Measurements from ENCODE around the gene CYP4F8. TPM values are rescaled to one million over a fixed set of nuclear protein-coding genes. Genes with fewer than 3 reads are reported as not detected.

The CYP4F8 gene
- polyA plus RNA-seq, 1 experiment = not detected

DNA sequence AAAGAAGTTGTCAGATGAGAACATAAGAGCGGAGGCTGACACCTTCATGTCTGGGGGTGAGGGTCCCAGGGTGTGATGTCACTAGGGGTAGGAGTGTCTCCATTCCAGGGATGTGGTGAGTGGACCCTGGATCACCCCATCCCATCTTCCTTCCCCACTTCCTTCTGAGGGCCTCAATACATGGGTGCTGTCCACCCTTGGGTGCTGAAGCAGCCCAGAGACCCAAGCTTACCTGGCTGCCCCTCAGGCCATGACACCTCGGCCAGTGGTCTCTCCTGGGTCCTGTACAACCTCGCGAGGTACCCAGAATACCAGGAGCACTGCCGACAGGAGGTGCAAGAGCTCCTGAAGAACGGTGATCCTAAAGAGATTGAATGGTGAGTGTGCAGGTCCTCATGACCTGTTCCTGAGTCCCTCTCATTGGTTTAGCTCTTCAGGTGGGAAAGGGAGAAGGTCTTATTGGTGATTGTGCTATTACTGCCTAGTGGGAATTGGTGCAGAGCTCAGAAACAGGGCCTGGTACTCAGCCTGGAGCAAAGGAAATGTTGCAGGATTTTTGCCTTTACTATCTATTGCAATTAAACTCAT lies 37.7 kb upstream of the CYP4F8 start:
- POLR2A ChIA-PET = no interaction called here
- DNase-seq (ENCODE audit: low read depth) = no peak
- CTCF ChIA-PET = no interaction called here
- no peaks in the 10 kb centered on the region for H3K27me3 ChIP-seq (ENCODE audit: control insufficient read depth, insufficient read depth, low read length)
- no peak for TF ChIP-seq CTCF (IDR thresholded peaks at IDR 0.05; ENCODE audit: insufficient read depth, low read depth, low read length)
- no peak overlapping the region for H3K4me3 ChIP-seq (ENCODE audit: low read depth, low read length)
- H3K36me3 ChIP-seq (ENCODE audit: control insufficient read depth, insufficient read depth, low read length) = no peaks in the 10 kb centered on the region

GRCh38 chr19:15583346-15583745 lies 31.7 kb upstream of the CYP4F8 start:
- ChIA-PET CTCF (no interaction called here), POLR2A (no interaction called here)
- Histone ChIP-seq H3K27me3 (ENCODE audit: control insufficient read depth, insufficient read depth, low read length) (no peaks in the 10 kb centered on the region), H3K4me3 (ENCODE audit: low read depth, low read length) (no peak overlapping the region), H3K36me3 (ENCODE audit: control insufficient read depth, insufficient read depth, low read length) (no peaks in the 10 kb centered on the region)
- TF ChIP-seq CTCF (IDR thresholded peaks at IDR 0.05; ENCODE audit: insufficient read depth, low read depth, low read length) = no peak
- no peak for DNase-seq (ENCODE audit: low read depth)

DNA sequence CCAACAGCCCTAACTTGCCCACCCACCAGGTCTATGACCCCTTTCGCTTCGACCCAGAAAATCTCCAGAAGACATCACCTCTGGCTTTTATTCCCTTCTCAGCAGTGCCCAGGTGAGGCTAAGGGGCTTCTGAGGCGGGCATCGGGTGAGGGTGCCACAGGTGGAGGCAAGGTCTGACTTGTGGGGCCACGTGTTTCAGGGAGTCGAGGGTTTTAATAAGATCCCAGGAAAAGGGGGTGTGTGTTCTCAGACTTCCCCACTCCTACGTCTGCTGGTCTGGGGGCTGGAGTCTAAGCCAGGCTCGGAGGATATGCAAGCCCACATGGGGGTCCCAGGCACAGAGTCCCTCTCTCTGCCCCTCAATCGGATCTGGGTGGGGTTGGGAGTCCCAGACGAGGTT lies 30.9 kb upstream of the CYP4F8 start:
- DNase-seq (ENCODE audit: low read depth) = no peak
- Histone ChIP-seq H3K27me3 (ENCODE audit: control insufficient read depth, insufficient read depth, low read length) (no peaks in the 10 kb centered on the region), H3K36me3 (ENCODE audit: control insufficient read depth, insufficient read depth, low read length) (no peaks in the 10 kb centered on the region), H3K4me3 (ENCODE audit: low read depth, low read length) (no peak overlapping the region)
- TF ChIP-seq CTCF (IDR thresholded peaks at IDR 0.05; ENCODE audit: insufficient read depth, low read depth, low read length) = no peak
- CTCF ChIA-PET = interaction anchor here (0.8 kb wide), 1 partner anchor 9 kb away, joined by 3 read pairs; no protein-coding TSS in a partner anchor
- POLR2A ChIA-PET = no interaction called here

DNA sequence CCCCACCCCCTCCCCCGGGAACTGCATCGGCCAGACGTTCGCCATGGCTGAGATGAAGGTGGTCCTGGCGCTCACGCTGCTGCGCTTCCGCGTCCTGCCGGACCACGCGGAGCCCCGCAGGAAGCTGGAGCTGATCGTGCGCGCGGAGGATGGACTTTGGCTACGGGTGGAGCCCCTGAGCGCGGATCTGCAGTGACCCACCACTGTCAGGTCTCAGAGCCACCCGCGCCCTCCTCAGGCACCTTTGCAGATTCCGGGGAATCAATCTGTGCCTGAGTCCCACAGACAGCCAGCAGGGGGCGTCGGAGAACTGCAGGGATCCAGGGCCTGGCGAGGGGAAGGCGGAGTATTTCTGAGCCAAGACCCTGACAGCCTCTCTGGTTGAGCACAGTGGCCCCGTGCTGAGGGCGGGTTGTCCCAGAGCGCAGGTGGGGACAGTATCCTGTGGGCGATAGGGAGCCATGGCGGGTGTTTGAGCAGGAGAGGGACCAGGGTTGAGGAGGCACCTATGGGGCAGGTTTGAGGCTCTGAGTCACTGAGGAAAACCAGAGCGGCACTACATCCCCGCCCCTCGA lies 30.4 kb upstream of the CYP4F8 start:
- H3K27me3 ChIP-seq (ENCODE audit: control insufficient read depth, insufficient read depth, low read length) = no peaks in the 10 kb centered on the region
- DNase-seq (ENCODE audit: low read depth) = no peak
- ChIA-PET POLR2A (no interaction called here), CTCF (interaction anchor here (0.6 to 0.8 kb wide), 3 partner anchors 10 to 819 kb away, joined by 3 read pairs; no protein-coding TSS in a partner anchor)
- TF ChIP-seq CTCF (IDR thresholded peaks at IDR 0.05; ENCODE audit: insufficient read depth, low read depth, low read length) = peak; percentile 91
- no peaks in the 10 kb centered on the region for H3K36me3 ChIP-seq (ENCODE audit: control insufficient read depth, insufficient read depth, low read length)
- no peak overlapping the region for H3K4me3 ChIP-seq (ENCODE audit: low read depth, low read length)

DNA sequence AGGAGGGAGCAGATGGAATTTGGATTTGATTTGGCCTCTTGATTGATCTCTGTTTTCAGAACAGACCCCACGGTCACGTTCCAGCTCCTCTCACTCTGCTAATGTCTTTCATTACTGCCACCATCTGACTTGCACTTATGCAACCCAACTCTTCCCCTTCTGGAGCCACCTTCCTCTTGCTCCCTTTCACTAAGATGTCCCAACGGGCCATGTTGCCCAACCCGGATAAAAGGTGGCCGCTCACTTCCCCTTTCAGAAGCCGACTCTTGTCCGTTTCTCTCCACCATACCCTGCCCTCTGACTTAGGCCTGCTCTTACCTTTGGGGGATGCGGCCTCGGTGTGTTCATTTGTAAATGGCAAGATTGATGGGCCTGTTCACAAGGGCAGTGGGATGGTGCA lies 27.4 kb upstream of the CYP4F8 start:
- CTCF ChIA-PET = no interaction called here
- no peaks in the 10 kb centered on the region for H3K27me3 ChIP-seq (ENCODE audit: control insufficient read depth, insufficient read depth, low read length)

More for the DNA sequence above, 27.4 kb upstream of the CYP4F8 start:
- POLR2A ChIA-PET = no interaction called here
- Histone ChIP-seq H3K36me3 (ENCODE audit: control insufficient read depth, insufficient read depth, low read length) (no peaks in the 10 kb centered on the region), H3K4me3 (ENCODE audit: low read depth, low read length) (no peak overlapping the region)
- no peak for TF ChIP-seq CTCF (IDR thresholded peaks at IDR 0.05; ENCODE audit: insufficient read depth, low read depth, low read length)
- no peak for DNase-seq (ENCODE audit: low read depth)
